Cerebellar nuclear complex (tissue), 1 donor: ENCODE measurements around the gene SMIM23.

Source experiments
- DNase-seq, 2 experiments: peaks; one replicate each; lab custom pipeline; 2025; lab: John Stamatoyannopoulos, UW

Gene SMIM23

DNA sequence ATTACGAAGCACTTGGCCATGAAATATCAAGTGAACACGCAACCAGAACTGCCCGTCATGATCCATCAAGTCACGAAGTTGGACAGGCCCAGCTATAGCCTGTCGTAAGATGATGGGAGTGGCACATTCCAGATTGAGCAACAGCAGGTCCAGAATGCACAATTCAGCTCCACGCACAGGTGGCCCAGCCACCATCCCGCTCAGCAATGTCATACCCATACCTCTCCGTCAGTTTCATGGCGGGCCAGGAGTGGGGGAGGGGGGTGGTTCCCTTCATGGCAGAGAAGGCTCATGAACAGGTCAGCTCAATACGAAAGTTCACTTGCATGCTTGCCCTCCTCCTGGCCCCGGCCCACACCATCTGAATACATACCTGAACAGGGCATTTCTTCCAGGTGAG, 34.9 kb downstream of the SMIM23 start:
- no peak for DNase-seq

DNA sequence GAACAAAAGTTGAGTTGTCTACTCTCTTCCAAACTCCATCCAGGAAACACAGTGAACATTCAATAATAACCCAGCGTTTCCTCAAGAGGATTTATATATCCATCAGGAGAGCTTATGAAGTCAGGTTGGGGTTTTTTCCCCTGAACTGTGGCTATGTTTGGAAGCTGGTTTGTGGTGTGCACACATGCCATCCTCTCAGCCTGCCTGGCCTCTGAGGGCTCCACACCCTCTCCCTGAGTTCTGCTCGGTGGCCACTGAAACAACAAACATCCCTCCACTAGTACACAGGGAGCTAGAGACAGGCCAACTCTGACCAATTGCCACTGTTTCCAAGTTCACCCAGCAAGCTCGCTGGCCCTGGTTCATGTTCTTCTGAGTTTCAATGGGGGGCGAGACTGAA, 35.7 kb downstream of the SMIM23 start:
- no peak for DNase-seq

DNA sequence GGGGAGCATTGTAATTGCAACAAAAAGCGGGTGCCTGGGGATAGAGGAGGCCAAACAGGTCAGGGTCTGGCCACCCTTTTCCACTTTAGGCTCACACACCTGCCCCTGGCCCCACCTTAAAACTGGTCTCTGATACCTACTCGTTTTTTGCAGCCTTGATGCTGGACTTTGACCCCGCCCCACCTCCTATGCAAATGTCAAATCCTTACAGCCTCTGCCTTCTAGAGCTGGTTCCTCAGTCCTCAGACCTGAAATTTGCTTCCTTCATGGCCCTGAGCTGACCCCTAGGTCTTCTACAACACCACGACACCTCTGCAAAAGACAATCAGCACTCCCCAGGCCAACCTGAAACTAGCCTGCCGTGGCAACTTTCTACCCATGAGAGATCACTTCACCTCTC, 37.7 kb downstream of the SMIM23 start:
- DNase-seq: no peak

DNA sequence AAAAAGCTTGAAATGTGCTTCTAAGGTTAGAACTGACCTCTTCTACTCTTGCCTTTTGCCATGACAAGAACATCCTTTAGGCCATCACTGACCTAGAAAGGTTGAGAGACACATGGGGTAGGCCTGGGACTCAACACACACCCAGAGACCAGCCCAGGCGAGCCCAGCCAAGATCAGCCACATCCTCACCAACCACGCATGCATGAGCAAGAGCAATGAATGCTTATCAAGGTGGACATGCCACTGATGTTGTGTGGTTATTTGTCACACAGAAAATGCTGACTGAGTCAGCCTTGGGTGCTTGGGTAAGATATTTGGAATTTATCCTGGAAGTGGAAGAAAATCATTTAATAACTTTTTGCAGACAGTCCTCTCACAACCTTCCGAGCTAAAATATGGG, 39.4 kb downstream of the SMIM23 start:
- no peak for DNase-seq

DNA sequence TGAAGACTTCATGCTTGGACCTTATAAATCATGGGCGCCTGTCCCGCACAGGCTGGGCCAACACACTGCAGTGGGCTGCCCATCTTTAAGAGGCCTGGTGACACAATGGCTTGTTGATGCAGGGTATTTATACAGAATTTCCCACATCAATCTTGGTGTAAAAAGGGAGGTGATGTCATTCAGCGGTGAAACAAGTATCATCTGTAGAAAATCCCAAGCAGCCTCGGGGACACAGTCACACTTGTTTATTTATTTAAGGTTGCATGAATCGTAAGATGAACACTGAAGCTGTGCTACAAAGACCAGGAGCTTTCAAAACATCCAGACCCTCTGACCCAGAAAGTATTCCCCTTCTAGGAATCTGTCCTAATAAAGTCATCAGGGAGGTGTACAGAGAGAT, 40.5 kb downstream of the SMIM23 start:
- DNase-seq: no peak

DNA sequence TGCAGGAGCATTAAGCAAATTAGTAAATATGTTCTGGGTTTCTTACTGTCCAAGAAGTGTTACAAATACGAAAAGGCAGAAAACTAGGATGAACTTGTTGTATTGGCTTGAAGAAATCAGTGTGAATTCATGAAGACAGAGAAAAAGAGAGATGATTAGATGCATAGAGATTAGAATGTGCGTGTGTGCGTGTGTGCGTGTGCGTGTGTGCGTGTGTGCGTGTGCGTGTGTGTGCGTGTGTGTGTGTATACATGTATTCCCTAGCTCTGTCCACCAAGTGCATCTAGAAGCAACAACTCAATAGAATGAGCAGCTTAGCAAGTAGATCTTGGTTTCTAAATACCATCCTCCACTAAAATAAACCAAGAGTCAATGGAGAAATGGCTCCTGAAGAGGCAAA, 41.5 kb downstream of the SMIM23 start:
- DNase-seq: no peak

DNA sequence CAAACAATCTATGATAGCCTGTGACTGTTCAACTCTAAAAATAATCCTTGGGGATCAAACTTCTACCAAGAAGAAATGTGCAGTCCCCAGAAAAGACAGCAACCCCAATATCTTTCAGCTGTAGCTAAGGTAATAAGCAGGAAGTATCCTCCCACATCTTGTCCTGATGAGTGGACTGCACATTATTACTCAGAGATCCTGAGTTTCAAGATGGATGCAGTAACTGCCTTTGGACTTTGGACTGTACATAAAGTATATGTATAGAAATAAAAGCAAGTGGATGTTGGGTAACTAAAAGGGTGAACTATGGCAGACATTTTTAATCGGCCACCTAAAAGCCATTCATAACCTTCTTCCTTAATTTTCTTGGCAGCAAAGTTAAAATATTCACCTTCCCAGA, 45.1 kb downstream of the SMIM23 start:
- no peak for DNase-seq

DNA sequence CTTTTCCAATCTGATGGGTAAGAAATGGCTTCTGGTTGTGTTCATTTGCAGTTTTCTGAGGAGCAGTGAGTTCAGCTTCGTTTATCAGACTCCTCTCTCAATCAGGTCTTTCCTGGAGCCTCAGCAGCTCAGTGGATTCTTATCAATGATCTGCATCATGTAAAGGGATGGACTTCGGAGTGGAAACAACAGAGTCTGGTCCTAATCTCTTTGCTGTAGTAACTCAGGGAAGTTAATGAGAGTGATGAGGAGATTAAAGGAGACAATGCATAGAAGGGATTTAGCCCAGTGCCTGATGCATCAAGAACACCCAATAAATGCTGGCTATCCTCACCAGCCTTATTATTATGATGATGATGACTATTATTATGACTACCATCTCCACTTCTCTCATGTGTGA, 47.2 kb downstream of the SMIM23 start:
- DNase-seq: no peak

DNA sequence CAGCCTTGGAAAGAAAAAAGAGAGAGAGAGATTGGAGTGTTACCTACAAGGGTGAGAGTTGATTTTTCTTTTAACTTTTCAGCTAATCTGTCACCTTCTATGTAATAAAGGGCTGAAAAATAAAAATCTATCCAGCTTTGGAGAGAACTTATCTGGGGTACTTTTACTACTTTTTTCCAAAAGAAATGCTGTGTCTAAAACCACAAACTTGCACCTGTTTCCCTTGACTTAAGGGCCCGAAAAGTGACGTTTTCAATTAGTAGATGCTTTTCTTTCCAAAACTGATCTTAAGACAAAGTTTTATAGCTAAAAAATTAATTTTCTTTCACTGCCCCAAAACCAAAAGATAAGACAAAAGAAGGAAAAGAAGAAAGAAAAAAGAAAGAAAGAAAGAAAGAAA, 48.8 kb downstream of the SMIM23 start:
- no peak for DNase-seq

DNA sequence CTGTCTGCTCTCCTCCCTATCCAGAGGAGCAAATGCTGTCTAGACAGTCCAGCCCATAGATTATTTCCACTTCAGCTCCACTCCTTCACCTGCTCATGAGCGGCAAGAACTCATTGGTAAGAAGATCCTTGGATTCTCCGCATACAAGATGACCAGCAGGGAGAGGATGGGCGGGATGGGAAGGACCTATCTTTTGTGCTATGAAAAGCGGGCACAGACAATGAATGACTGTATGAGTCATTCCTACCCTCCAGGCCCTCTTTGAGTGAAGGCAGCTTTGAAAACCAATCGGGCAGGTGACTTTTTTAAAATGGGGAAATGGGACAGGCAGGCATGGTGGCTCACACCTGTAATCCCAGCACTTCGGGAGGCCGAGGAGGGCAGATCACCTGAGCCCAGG, 49.4 kb downstream of the SMIM23 start:
- DNase-seq: no peak

DNA sequence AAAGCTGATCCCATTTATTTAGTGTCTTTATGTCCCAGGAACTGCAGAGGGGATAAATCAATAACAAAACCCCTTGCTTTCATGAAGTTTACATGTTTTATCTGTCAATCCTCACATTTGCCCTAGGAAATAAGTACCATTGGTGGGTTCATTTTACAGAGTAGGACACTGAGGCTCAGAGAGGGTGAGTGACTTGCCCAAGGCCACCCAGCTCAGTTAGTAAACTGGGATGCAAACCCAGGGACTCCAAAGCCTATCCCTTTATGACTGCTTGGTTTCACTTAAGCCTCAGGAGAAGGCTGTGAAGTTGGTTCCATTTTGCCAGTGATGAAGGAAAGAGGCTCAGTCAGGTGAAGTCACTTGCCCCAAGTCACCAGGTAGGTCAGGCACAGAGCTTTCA, 51.9 kb downstream of the SMIM23 start:
- no peak for DNase-seq

DNA sequence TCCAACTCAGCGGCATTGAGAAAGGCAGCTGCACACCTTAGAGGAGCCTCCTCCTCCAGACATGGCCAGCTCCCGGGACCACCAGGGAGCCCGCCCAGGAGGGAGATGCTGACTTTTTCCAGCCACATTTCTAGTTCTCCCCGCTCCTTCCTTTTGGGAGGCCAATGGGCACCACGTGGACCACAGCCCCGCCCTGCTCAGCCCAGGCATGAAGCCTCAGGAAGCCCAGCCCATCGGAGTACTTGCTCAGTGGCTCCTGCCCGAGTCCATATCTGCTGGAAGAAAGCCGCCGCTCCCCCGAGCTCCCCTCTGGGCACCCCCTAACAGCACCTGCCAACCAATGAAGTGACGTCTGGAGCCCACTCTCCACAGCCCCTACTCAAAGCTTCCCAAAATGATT, 52.4 kb downstream of the SMIM23 start:
- no peak for DNase-seq

DNA sequence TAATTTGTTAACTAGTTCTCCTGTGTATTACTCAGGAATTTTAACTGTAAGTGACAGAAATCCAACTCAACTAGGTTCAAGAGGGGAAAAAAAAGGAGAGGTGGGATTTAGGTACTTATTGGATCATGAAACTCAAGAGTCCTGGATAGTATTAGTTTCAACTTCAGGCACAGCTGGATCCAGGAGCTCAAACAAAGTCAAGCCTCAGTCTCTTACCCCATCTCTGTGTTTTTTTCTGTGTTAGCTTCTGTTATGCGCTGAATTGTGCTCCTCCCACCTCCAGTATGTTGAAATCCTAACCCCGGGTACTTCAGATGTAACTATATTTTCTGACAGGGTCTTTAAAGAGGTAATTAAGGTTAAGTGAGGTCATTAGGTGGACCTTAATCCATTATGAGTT, 53.5 kb downstream of the SMIM23 start:
- no peak for DNase-seq

DNA sequence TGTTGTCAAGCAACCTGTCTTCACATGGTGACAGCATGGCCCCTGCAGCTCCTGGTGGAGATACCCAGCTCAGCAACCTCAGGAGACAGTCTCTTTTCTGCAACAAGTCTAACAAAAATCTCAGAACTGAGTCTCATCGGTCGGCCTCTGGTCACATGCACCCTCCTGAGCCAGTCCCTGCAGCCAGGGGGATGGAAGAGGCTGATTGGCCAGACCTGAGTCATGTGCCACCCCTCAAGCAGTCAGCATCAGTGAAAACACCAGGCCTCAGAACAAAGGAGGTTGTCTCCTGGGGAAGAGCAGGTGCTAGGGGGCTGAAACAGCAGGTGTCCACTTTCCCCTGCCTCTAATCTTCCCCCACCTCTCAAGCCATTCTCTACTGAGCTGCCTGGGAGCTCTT, 54.4 kb downstream of the SMIM23 start:
- no peak for DNase-seq
